Amniotic epithelial cell (primary cell): ENCODE data around the gene HOXC11.

Experiments
- DNase-seq: peaks from one replicate; pipeline ENCODE4 v3.0.0-alpha.2; 2010; ENCODE audit warnings: low read depth

HOXC11 gene

GRCh38 chr12:53972722-53973235, at the start of gene HOXC11:
HOXC11 (plus strand) TSS chr12:53973126; CDS start chr12:53973242, 116 bp downstream.
- no peak for DNase-seq

- no peak for DNase-seq
These were observed 48.2 kb upstream of the HOXC11 start for GRCh38 chr12:53924521-53925405.

- DNase-seq: no peak
These were observed 45.5 kb upstream of the HOXC11 start for GRCh38 chr12:53927220-53928029.

GRCh38 chr12:53928054-53928835, 44.7 kb upstream of the HOXC11 start:
- DNase-seq: no peak

GRCh38 chr12:53929527-53929926, 43.4 kb upstream of the HOXC11 start:
- no peak for DNase-seq

GRCh38 chr12:53930591-53931255, 42.2 kb upstream of the HOXC11 start:
- no peak for DNase-seq

GRCh38 chr12:53931844-53932581, 40.9 kb upstream of the HOXC11 start:
- DNase-seq: no peak

GRCh38 chr12:53932915-53933314, 40.0 kb upstream of the HOXC11 start:
- DNase-seq: no peak

- no peak for DNase-seq
These were observed 37.3 kb upstream of the HOXC11 start for GRCh38 chr12:53935383-53936341.

GRCh38 chr12:53937099-53937498, 35.8 kb upstream of the HOXC11 start:
- DNase-seq: no peak

GRCh38 chr12:53937596-53938325, 35.2 kb upstream of the HOXC11 start:
- DNase-seq: no peak

- peak; percentile 20 for DNase-seq
These were observed 34.4 kb upstream of the HOXC11 start, which contains the start of gene HOXC13 for GRCh38 chr12:53938326-53939140. HOXC13 (plus strand) TSS chr12:53938831; CDS start chr12:53938907, 76 bp downstream.

GRCh38 chr12:53939141-53940108, 33.5 kb upstream of the HOXC11 start:
- peak; percentile 42 for DNase-seq

GRCh38 chr12:53940443-53941014, 32.4 kb upstream of the HOXC11 start:
- DNase-seq: no peak

- DNase-seq: no peak
These were observed 31.7 kb upstream of the HOXC11 start for GRCh38 chr12:53941187-53941586.

GRCh38 chr12:53941750-53942149, 31.2 kb upstream of the HOXC11 start:
- DNase-seq: no peak
